Right lobe of liver (tissue), 4 donors: Measurements from ENCODE around the gene NSUN4.

Experiments used
- POLR2A ChIP-seq: fragments of 450-650 bp; IDR thresholded peaks from one replicate; pipeline ENCODE4 v1.6.1; 2017; ENCODE audit warnings: antibody characterized with exemption, mild to moderate bottlenecking
- TF ChIP-seq, protein P1 (sequence below), 4 donors: fragments of 200-600 bp in 3 of 4; fragments of 450-650 bp in 1 of 4; IDR thresholded peaks; one replicate each; pipeline versions ENCODE4 v1.5.1 to v1.8.0; 2016 to 2022; ENCODE audit warnings: antibody characterized with exemption in 4 of 4, mild to moderate bottlenecking in 2 of 4
- donor health status: DM: no; HTN: no; CAD: no.
- donor health status: DM: no; HTN: no; CAD: no.
- donor health status: DM: no; HTN: yes; CAD: no.

DNA sequence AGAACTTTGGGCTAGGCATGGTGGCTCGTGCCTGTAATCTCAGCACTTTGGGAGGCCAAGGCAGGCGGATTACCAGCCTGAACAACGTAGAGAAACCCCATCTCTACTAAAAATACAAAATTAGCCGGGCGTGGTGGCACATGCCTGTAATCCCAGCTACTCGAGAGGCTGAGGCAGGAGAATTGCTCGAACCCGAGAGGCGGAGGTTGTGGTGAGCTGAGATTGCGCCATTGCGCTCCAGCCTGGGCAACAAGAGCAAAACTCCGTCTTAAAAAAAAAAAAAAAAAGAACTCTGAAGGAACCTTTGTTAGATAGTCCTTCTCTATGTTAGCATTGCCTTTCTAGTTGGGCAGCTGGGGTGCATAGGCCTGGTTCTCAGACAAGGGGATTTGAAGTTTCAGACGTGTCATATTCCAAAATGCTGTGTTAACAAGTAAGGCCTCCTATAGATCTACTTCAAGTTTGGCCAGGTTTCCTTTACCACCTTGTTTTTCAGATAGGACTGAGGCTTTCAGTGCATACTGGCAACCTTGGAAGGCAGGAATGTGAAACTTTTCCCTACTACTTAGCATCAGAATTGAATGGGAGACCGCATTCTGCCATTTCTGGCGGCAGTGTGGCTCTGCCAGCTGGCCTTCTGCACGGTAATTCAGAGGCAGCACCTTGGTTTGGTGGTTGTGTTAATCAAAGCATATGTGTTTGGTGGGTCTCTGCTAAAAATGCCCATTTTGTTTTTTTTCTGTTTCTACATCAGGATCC is 31.0 kb upstream of the NSUN4 start:
- TF ChIP-seq, protein P1, sequence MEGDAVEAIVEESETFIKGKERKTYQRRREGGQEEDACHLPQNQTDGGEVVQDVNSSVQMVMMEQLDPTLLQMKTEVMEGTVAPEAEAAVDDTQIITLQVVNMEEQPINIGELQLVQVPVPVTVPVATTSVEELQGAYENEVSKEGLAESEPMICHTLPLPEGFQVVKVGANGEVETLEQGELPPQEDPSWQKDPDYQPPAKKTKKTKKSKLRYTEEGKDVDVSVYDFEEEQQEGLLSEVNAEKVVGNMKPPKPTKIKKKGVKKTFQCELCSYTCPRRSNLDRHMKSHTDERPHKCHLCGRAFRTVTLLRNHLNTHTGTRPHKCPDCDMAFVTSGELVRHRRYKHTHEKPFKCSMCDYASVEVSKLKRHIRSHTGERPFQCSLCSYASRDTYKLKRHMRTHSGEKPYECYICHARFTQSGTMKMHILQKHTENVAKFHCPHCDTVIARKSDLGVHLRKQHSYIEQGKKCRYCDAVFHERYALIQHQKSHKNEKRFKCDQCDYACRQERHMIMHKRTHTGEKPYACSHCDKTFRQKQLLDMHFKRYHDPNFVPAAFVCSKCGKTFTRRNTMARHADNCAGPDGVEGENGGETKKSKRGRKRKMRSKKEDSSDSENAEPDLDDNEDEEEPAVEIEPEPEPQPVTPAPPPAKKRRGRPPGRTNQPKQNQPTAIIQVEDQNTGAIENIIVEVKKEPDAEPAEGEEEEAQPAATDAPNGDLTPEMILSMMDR (IDR thresholded peaks at IDR 0.05) = no peak
- TF ChIP-seq POLR2A = no peak
